Right atrium auricular region (tissue), 2 donors: ENCODE results near the gene NCOA5. TPM values are rescaled to one million over a fixed set of nuclear protein-coding genes. Genes with fewer than 3 reads are reported as not detected.

Experiments used
- DNase-seq: peaks from one replicate; pipeline ENCODE4 v3.0.0-alpha.2; 2019; ENCODE audit warnings: low spot score
- H3K27ac ChIP-seq, 2 donors: fragments of 200-600 bp; sonication (generic); 1 replicate in 1 of 2; 2 replicates in 1 of 2; pipeline ENCODE4 v1.5.1; 2016 to 2019
- H3K27me3 ChIP-seq, 2 donors: fragments of 200-600 bp; sonication (generic); one replicate each; pipeline versions ENCODE4 v1.5.1 to v1.6.0; 2017 to 2019
- H3K36me3 ChIP-seq: fragments of 200-600 bp; sonication (generic); one replicate; pipeline ENCODE4 v1.5.1; 2016
- H3K4me1 ChIP-seq, 2 donors: fragments of 200-600 bp; sonication (generic); one replicate each; pipeline versions ENCODE4 v1.5.1 to v1.6.0; 2017 to 2019
- H3K4me3 ChIP-seq, 2 donors: fragments of 200-600 bp; sonication (generic); 1 replicate in 1 of 2; 2 replicates in 1 of 2; pipeline ENCODE4 v1.5.1; 2017 to 2019; ENCODE audit warnings: mild to moderate bottlenecking in 1 of 2, moderate library complexity in 1 of 2
- H3K9me3 ChIP-seq, 2 donors: fragments of 200-600 bp; sonication (generic); one replicate each; pipeline ENCODE4 v1.5.1; 2019
- total RNA-seq, 2 donors: library from RNA; depleted of rRNA; stranded (reverse); fragments of >200 nt; gene quantifications; one replicate each; pipeline ENCODE4 v1.1.0, GENCODE V29; 2016
- TF ChIP-seq, protein P1 (sequence below), 2 donors: fragments of 200-600 bp; sonication (generic); IDR thresholded peaks; one replicate each; pipeline ENCODE4 v1.5.1; 2019; ENCODE audit warnings: antibody characterized with exemption in 2 of 2

NCOA5 gene
- total RNA-seq, 2 donors from 2014 or later, result 17.8 to 23.3 TPM

DNA sequence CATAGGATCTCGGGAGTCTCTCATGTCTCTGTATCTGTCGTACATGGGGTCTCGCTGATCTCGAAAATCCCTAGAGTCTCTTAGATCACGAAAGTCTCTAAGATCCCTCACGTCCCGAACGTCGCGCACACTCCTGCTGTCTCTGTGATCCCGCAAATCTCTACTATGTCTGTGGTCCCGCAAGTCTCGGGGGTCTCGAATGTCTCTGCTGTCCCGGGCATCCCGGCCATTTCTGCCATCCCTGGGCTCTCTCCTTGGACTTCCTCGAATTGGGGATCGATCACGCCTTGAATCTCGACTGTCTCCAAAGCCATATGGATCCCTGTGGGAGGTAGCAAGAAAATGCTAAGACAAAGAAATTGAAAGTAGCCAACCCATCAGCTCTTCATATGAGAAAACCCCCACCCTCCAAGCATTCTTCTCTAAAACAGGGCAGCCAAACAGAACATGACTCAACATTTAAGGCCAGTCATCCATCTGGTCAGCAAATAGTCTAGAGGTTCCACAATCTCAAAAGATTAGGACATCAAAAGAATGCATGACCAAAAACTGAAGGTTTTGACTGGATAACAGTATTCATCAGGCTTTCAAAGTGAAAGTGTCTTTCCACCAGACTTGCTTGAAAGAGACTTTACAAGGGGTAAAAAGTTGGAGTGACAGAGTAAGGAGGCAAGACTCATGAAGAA lies 19.4 kb downstream of the NCOA5 start:
- H3K27me3 ChIP-seq, result no peaks in the 10 kb centered on the region
- TF ChIP-seq, protein P1, sequence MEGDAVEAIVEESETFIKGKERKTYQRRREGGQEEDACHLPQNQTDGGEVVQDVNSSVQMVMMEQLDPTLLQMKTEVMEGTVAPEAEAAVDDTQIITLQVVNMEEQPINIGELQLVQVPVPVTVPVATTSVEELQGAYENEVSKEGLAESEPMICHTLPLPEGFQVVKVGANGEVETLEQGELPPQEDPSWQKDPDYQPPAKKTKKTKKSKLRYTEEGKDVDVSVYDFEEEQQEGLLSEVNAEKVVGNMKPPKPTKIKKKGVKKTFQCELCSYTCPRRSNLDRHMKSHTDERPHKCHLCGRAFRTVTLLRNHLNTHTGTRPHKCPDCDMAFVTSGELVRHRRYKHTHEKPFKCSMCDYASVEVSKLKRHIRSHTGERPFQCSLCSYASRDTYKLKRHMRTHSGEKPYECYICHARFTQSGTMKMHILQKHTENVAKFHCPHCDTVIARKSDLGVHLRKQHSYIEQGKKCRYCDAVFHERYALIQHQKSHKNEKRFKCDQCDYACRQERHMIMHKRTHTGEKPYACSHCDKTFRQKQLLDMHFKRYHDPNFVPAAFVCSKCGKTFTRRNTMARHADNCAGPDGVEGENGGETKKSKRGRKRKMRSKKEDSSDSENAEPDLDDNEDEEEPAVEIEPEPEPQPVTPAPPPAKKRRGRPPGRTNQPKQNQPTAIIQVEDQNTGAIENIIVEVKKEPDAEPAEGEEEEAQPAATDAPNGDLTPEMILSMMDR (IDR thresholded peaks at IDR 0.05), result no peak
- H3K4me3 ChIP-seq, result no peak overlapping the region
- H3K4me1 ChIP-seq, result peaks cover 0 to 8% of the 10 kb centered on the region in 2 donors
- H3K9me3 ChIP-seq, result no peaks in the 10 kb centered on the region
- no peak for DNase-seq
- H3K27ac ChIP-seq, result no peak overlapping the region
- peaks cover 59% of the 10 kb centered on the region for H3K36me3 ChIP-seq

DNA sequence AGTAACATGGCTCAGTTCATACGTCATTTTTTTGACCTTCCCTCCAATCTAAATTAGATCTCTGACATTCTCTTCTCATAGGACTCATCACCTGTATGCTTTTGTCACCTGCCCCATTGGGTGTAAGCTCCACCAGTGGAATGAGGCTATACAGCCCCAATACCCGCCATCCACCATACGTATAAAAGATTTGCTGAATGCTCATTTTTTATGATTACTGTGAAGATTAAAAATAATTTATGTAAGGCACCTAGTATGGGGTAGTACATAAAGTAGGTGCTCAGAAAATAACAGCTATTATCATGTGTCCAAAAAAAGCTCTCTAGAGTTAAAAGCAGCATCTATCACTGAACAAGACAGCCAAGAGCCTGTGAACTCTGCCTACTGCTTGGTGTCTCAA lies 24.1 kb downstream of the NCOA5 start:
- DNase-seq, result no peak
- H3K36me3 ChIP-seq, result peaks cover 93% of the 10 kb centered on the region
- no peak overlapping the region for H3K27ac ChIP-seq
- H3K9me3 ChIP-seq, result no peaks in the 10 kb centered on the region
- peaks cover 0 to 11% of the 10 kb centered on the region in 2 donors for H3K4me1 ChIP-seq
- no peaks in the 10 kb centered on the region for H3K27me3 ChIP-seq
- no peak overlapping the region for H3K4me3 ChIP-seq
- TF ChIP-seq, protein P1 (IDR thresholded peaks at IDR 0.05), result no peak

DNA sequence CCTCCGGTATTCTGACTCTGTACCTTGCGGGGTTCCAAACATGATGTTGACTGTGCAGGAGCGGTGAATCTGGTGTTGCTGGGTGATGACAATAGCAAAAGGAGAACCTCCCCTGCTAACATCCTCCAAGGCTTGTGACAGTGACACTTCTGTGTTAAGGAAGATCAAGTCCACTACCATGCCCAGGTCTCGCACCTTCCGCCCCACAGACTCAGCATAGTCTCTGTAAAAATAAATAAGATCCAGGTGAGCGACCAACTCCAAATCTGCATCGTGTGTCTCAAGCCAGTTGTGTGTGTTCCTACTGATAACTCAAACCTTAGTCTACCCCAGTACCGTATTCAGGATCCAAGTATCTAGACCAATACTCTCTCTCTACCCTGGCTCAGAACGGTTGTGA lies 24.8 kb downstream of the NCOA5 start:
- Histone ChIP-seq H3K4me3 (no peak overlapping the region), H3K4me1 (peaks cover 0 to 17% of the 10 kb centered on the region in 2 donors), H3K9me3 (no peaks in the 10 kb centered on the region), H3K27me3 (no peaks in the 10 kb centered on the region), H3K36me3 (peaks cover 97% of the 10 kb centered on the region), H3K27ac (no peak overlapping the region)
- no peak for DNase-seq
- TF ChIP-seq, protein P1 (IDR thresholded peaks at IDR 0.05), result no peak

DNA sequence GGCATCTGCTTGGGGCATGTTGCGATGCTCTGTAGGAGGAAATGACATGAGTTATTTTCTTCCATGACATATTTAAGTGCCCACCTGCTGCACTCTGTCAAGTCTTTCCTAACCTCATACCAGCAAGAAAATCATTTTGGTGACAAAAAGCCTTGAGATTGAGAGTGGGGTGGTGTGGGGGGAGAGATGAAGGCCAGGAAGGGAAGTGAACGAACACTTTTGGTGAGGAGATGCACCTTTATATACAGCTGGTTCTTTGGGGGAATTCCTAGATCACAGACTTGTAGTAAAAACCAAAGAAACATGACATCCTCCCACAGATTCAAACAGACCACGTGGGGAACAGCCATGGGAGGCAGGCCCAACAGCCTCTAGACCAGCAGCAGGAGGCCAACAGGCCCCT lies 26.1 kb downstream of the NCOA5 start:
- H3K36me3 ChIP-seq, result peaks cover 85% of the 10 kb centered on the region
- no peaks in the 10 kb centered on the region for H3K9me3 ChIP-seq
- DNase-seq, result no peak
- H3K27me3 ChIP-seq, result no peaks in the 10 kb centered on the region
- H3K27ac ChIP-seq, result no peak overlapping the region
- TF ChIP-seq, protein P1 (IDR thresholded peaks at IDR 0.05), result no peak
- no peak overlapping the region for H3K4me3 ChIP-seq
- H3K4me1 ChIP-seq, result peaks cover 2 to 24% of the 10 kb centered on the region in 2 donors

DNA sequence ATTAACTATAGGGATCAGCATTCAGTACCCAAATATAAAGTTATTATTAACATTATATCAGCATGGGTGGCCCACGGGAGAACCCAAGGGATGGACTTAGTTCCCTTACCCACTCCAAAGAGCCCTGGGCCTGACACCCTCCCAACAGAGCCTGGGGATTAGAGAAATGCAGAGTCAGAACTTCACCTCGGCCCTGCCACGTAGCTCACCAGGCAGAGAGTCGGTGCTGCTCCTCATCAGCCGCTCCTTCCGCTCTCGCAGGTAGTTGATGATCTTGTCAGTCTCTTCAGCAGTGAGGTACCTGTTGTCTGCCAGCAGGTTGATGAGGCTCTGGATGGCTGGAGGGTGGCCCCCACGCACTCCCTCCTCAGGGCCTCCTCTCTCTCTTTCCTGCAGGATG lies 26.6 kb downstream of the NCOA5 start:
- H3K27ac ChIP-seq, result no peak overlapping the region
- H3K9me3 ChIP-seq, result no peaks in the 10 kb centered on the region
- peaks cover 80% of the 10 kb centered on the region for H3K36me3 ChIP-seq
- TF ChIP-seq, protein P1 (IDR thresholded peaks at IDR 0.05), result no peak
- no peak for DNase-seq
- H3K27me3 ChIP-seq, result no peaks in the 10 kb centered on the region
- peaks cover 3 to 29% of the 10 kb centered on the region in 2 donors for H3K4me1 ChIP-seq
- H3K4me3 ChIP-seq, result no peak overlapping the region

DNA sequence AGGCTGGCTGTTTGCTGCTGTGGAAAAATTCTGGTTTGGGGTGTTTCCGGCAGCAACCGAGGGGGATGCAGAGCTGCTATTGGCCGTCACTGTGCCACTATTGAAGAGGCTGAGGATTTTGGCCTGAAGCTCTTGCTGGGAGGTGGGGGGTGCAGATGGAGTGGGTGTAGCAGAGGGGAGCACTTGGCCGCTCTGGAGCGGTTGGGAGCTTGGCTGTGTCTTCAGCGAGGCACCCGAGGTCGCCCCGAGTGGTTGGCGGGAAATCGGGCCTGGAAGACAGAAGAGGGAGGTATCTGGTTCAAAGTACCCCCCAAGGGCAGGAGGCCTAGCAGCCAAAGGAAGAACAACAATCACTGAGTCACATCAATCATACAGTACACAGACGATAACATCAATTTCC lies 27.1 kb downstream of the NCOA5 start:
- H3K4me1 ChIP-seq, result peaks cover 3 to 35% of the 10 kb centered on the region in 2 donors
- no peak overlapping the region for H3K27ac ChIP-seq
- no peaks in the 10 kb centered on the region for H3K9me3 ChIP-seq
- H3K36me3 ChIP-seq, result peaks cover 75% of the 10 kb centered on the region
- no peaks in the 10 kb centered on the region for H3K27me3 ChIP-seq
- H3K4me3 ChIP-seq, result no peak overlapping the region
- no peak for DNase-seq
- TF ChIP-seq, protein P1 (IDR thresholded peaks at IDR 0.05), result no peak
